Left ventricle myocardium inferior (tissue), 1 donor: ENCODE data around the gene MROH7. TPM values are rescaled to one million over a fixed set of nuclear protein-coding genes. Genes with fewer than 3 reads are reported as not detected.

Experiments
- DNase-seq: peaks from one replicate; pipeline ENCODE4 v3.0.0-alpha.2; 2020
- H3K27ac ChIP-seq: fragments of 200-600 bp; replicated peaks from 2 replicates; pipeline ENCODE4 v1.8.0; 2021
- H3K27me3 ChIP-seq: fragments of 200-600 bp; 2 replicates; pipeline ENCODE4 v1.8.0; 2021; ENCODE audit warnings: low read depth
- H3K36me3 ChIP-seq: fragments of 200-600 bp; 2 replicates; pipeline ENCODE4 v1.8.0; 2021
- H3K4me1 ChIP-seq: fragments of 200-600 bp; 2 replicates; pipeline ENCODE4 v1.8.0; 2021
- H3K4me3 ChIP-seq: fragments of 200-600 bp; 2 replicates; pipeline ENCODE4 v1.8.0; 2021; ENCODE audit warnings: mild to moderate bottlenecking, moderate library complexity
- H3K9me3 ChIP-seq: fragments of 200-600 bp; replicated peaks from 2 replicates; pipeline ENCODE4 v1.8.0; 2021
- intact Hi-C: fragments of 100-400 bp; cut with micrococcal nuclease; formaldehyde crosslinking; loops from one replicate; pipeline ENCODE4 v1.11.0; 2022
- total RNA-seq: library from RNA; stranded (reverse); fragmentation: NEBNext Ultra II Directional; extraction: Animal tissue kit (Norgen Biotek cat#: 25700); gene quantifications from one replicate; pipeline ENCODE4 v1.2.1, GENCODE V29; 2021
- TF ChIP-seq, protein P1 (sequence below): fragments of 200-600 bp; IDR thresholded peaks from 2 replicates; pipeline ENCODE4 v1.8.0; 2021; ENCODE audit warnings: antibody characterized with exemption, mild to moderate bottlenecking, borderline replicate concordance
- donor health status: DM: no; HTN: yes; CAD: no; lungs with severe emphysema.

The MROH7 gene
- total RNA-seq, 1 donor from 2014 or later = 6.8 TPM

DNA sequence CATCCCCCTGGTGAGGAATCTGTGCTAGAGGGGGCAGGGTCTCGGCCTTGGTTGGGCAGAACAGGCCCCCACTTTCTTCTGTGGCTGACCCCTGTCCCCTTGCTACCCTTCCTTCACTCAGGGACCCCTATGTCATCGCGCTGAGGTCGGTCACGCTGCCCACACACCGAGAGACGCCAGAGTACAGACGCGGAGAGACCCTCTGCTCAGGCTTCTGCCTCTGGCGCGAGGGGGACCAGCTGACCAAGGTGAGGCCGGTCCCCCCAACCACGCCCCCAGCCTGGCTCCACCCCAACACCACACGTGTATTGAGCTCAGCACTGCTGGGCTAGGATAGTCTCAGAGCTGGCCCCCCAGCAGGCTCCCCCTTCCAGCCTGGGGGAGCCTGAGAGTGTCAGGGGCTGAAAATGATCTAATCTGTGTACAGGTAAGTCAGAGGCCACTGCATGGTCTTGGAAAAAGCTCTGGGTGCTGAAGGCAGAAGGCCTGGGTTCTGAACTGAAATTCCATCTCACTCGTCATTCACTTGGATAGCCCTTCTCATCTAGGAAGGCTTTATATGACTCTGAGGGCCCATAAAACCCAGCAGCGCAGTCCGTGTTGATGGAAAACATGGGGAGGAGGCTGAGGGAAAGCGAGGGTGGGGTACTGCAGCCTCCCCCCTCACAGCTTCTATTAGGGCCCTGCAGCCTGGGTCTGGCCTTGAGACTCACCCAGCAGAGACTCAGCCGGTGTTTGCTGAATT lies 33.6 kb upstream of the MROH7 start:
- Histone ChIP-seq H3K4me3 (no peak overlapping the region), H3K27me3 (no peaks in the 10 kb centered on the region), H3K27ac (no peak overlapping the region), H3K4me1 (no peaks in the 10 kb centered on the region), H3K36me3 (peaks cover 32% of the 10 kb centered on the region), H3K9me3 (no peaks in the 10 kb centered on the region)
- DNase-seq = no peak
- intact Hi-C loops = no loop called here
- TF ChIP-seq, protein P1, sequence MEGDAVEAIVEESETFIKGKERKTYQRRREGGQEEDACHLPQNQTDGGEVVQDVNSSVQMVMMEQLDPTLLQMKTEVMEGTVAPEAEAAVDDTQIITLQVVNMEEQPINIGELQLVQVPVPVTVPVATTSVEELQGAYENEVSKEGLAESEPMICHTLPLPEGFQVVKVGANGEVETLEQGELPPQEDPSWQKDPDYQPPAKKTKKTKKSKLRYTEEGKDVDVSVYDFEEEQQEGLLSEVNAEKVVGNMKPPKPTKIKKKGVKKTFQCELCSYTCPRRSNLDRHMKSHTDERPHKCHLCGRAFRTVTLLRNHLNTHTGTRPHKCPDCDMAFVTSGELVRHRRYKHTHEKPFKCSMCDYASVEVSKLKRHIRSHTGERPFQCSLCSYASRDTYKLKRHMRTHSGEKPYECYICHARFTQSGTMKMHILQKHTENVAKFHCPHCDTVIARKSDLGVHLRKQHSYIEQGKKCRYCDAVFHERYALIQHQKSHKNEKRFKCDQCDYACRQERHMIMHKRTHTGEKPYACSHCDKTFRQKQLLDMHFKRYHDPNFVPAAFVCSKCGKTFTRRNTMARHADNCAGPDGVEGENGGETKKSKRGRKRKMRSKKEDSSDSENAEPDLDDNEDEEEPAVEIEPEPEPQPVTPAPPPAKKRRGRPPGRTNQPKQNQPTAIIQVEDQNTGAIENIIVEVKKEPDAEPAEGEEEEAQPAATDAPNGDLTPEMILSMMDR = no peak

DNA sequence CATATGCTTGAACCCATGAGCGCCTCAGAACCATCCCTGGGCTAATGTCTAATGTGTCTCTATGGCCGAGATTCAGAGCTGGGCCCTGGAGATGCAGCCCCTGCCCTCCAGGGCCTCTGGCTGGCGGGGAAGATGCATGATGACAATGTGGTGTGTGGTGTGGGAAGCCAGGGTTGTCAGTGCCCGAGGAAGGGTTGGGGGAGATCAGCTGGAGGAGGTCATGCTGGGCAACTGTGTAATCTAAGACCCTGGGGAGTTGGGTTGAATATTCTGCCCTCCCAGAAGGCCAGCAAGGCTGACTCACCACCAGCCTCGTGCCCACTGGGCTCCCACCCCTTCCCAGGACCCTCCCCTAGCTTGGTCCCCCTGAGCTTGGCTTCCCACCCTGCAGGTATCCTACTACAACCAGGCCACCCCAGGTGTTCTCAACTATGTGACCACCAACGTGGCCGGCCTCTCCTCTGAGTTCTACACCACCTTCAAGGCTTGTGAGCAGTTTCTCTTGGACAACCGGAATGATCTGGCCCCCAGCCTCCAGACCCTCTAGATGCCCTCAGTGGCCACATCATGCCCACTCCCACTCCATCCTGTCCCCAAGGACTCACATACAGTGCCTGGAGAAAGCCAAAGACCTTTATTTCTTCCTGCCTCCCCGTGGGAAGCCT lies 32.9 kb upstream of the MROH7 start:
- intact Hi-C loops = no loop called here
- Histone ChIP-seq H3K27me3 (no peaks in the 10 kb centered on the region), H3K36me3 (peaks cover 27% of the 10 kb centered on the region), H3K4me1 (no peaks in the 10 kb centered on the region), H3K4me3 (no peak overlapping the region), H3K27ac (no peak overlapping the region), H3K9me3 (no peaks in the 10 kb centered on the region)
- TF ChIP-seq, protein P1 = no peak
- DNase-seq = no peak

DNA sequence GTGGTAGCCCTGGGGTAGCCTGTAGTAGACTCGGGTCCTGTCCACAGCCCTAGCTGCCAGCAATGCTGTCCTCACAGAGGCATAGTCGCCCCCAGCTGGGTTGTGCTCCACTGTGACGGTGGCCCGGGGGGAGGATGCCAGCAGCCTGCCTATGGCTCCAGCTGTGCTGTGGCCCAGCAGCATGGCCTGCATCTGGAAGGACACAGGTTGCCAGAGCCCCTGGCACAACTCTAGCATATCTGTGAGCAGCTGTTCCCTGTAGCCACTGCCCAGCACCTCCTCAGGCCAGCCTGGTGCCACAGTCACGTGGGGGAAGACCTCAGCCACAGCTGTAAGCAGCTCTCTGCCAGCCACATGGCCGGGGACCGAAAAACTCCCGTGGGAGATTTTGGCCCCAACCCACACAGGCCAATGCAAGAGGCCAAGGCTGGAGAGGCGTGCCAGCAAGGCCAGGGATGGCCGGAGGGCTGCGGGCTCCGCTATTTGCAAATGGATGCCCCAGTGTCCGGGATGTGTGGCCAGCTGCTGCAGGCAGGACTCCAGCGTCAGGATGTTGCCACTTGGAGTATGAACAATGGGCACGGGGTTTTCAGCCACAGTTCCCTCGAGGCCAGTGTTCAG lies 32.2 kb upstream of the MROH7 start:
- TF ChIP-seq, protein P1 = no peak
- Histone ChIP-seq H3K27me3 (no peaks in the 10 kb centered on the region), H3K36me3 (peaks cover 27% of the 10 kb centered on the region), H3K27ac (no peak overlapping the region), H3K4me3 (no peak overlapping the region), H3K9me3 (no peaks in the 10 kb centered on the region), H3K4me1 (no peaks in the 10 kb centered on the region)
- no peak for DNase-seq
- intact Hi-C loops = no loop called here

DNA sequence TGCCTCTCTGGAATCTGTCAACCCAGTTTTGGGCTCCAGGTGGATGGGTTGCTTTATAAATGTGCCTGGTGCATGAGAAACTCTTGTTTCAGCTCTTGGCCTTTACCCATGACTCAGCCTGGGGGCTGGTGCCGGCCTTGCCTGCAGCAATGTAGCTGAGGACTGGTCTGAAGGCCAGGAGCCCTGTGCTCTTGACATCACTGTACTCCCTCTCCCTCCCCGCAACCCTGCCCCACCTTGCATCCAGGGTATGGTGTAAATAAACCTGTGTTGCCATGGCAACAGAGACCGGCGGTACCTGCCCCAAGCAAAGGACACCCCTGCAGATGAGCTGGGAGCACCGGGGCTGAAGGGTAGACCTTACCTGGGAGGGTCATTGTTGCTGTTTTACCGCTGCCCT lies 31.5 kb upstream of the MROH7 start:
- no peaks in the 10 kb centered on the region for H3K27me3 ChIP-seq

More for the DNA sequence above, 31.5 kb upstream of the MROH7 start:
- intact Hi-C loops = no loop called here
- H3K4me1 ChIP-seq = no peaks in the 10 kb centered on the region
- H3K36me3 ChIP-seq = peaks cover 21% of the 10 kb centered on the region
- no peak overlapping the region for H3K4me3 ChIP-seq
- TF ChIP-seq, protein P1 = no peak
- no peak for DNase-seq
- no peak overlapping the region for H3K27ac ChIP-seq
- H3K9me3 ChIP-seq = no peaks in the 10 kb centered on the region
